H1 (cell line): ENCODE measurements around the gene ABHD14A. TPM values are rescaled to one million over a fixed set of nuclear protein-coding genes. Genes with fewer than 3 reads are reported as not detected.

ENCODE experiments used
- CTCF ChIA-PET: fragments of 300-600 bp; sonication (Branson Sonifier 250); formaldehyde crosslinking; loops from one replicate; lab custom pipeline; 2021; ENCODE audit not compliant: partially characterized antibody; lab: Charles Lee
- POLR2A ChIA-PET: fragments of 300-600 bp; sonication (Branson Sonifier 250); formaldehyde crosslinking; loops from one replicate; lab custom pipeline; 2021; ENCODE audit warnings: inconsistent platforms; ENCODE audit not compliant: partially characterized antibody; lab: Charles Lee
- DNase-seq, 2 experiments: peaks; one replicate each; pipeline versions ENCODE4 v3.0.0 to v3.0.0-alpha.2; 2010 to 2022; ENCODE audit warnings: low spot score in 2 of 2, low read depth in 1 of 2, mixed read lengths in 1 of 2
- FAIRE-seq: peaks from 2 replicates; lab custom pipeline; 2011; peaks lifted over from hg19 to GRCh38; lab: Jason Lieb, UNC
- H2AFZ ChIP-seq: 2 replicates; pipeline ENCODE4 v1.8.1; 2012; ENCODE audit warnings: low read length, inconsistent platforms
- H2AK5ac ChIP-seq: 2 replicates; pipeline ENCODE4 v1.6.1; 2013; ENCODE audit warnings: low read depth, low read length
- H2BK120ac ChIP-seq: replicated peaks from 2 replicates; pipeline ENCODE3; 2013; ENCODE audit warnings: low read depth, low read length, inconsistent platforms
- H2BK12ac ChIP-seq: 2 replicates; pipeline ENCODE4 v1.6.1; 2013; ENCODE audit warnings: low read depth, low read length
- H2BK15ac ChIP-seq: 2 replicates; pipeline ENCODE4 v1.6.1; 2013; ENCODE audit warnings: low read length
- H2BK20ac ChIP-seq: 2 replicates; pipeline ENCODE4 v1.6.1; 2013; ENCODE audit warnings: low read length
- H2BK5ac ChIP-seq: 2 replicates; pipeline ENCODE4 v1.6.1; 2013; ENCODE audit warnings: low read depth, low read length
- H3K14ac ChIP-seq: 2 replicates; pipeline ENCODE4 v1.6.1; 2013; ENCODE audit warnings: inconsistent platforms; ENCODE audit not compliant: insufficient read length
- H3K18ac ChIP-seq: 2 replicates; pipeline ENCODE4 v1.6.1; 2013; ENCODE audit warnings: low read length; ENCODE audit errors: extremely low read depth
- H3K23ac ChIP-seq: 2 replicates; pipeline ENCODE4 v1.6.1; 2013; ENCODE audit warnings: inconsistent platforms; ENCODE audit not compliant: insufficient read length
- H3K23me2 ChIP-seq: 2 replicates; pipeline ENCODE4 v1.6.1; 2013; ENCODE audit warnings: low read depth, low read length
- H3K27ac ChIP-seq: 2 replicates; pipeline ENCODE4 v1.6.1; 2011; ENCODE audit warnings: low read depth, low read length, inconsistent platforms
- H3K27me3 ChIP-seq, 4 experiments: replicated peaks in 1 of 4; 1 replicate in 1 of 4; 2 replicates in 3 of 4; pipeline versions ENCODE4 v1.6.1 to v1.8.1; 2011 to 2013; ENCODE audit warnings: low read length in 3 of 4, mild to moderate bottlenecking in 3 of 4, inconsistent platforms in 2 of 4, mixed read lengths in 2 of 4, moderate library complexity in 1 of 4; ENCODE audit not compliant: control insufficient read depth in 3 of 4, insufficient read depth in 3 of 4; ENCODE audit errors: extremely low read depth in 1 of 4
- H3K36me3 ChIP-seq, 4 experiments: 2 replicates each; pipeline versions ENCODE4 v1.6.1 to v1.8.1; 2011 to 2013; ENCODE audit warnings: mild to moderate bottlenecking in 4 of 4, low read length in 3 of 4, moderate library complexity in 2 of 4, control low read depth in 1 of 4, inconsistent platforms in 1 of 4; ENCODE audit not compliant: insufficient read depth in 4 of 4, control insufficient read depth in 2 of 4
- H3K4ac ChIP-seq: replicated peaks from 2 replicates; pipeline ENCODE3; 2013; ENCODE audit warnings: low read length, low read depth, mixed read lengths, inconsistent platforms; ENCODE audit not compliant: insufficient read length
- H3K4me1 ChIP-seq, 4 experiments: replicated peaks in 1 of 4; 1 replicate in 1 of 4; 2 replicates in 3 of 4; pipeline versions ENCODE4 v1.6.1 to v1.8.1; 2011 to 2013; ENCODE audit warnings: low read length in 3 of 4, inconsistent platforms in 2 of 4, mixed read lengths in 1 of 4; ENCODE audit not compliant: insufficient read depth in 4 of 4, control insufficient read depth in 3 of 4
- H3K4me2 ChIP-seq, 2 experiments: 2 replicates each; pipeline versions ENCODE4 v1.6.1 to v1.8.1; 2011 to 2013; ENCODE audit warnings: low read depth in 2 of 2, low read length in 2 of 2, control low read depth in 1 of 2, inconsistent platforms in 1 of 2, mild to moderate bottlenecking in 1 of 2; ENCODE audit not compliant: insufficient read depth in 1 of 2
- H3K4me3 ChIP-seq, 4 experiments: fragments of 200-600, 300-600 bp in 1 of 4; sonication (generic), shearing (Covaris generic), sonication (Bioruptor Twin) in 1 of 4; 2 replicates each; pipeline versions ENCODE4 v1.5.1 to v1.8.1; 2011 to 2016; ENCODE audit warnings: low read length in 4 of 4, low read depth in 3 of 4, control low read depth in 2 of 4, inconsistent platforms in 2 of 4, mild to moderate bottlenecking in 2 of 4, mixed read lengths in 1 of 4, moderate library complexity in 1 of 4; ENCODE audit not compliant: insufficient read depth in 2 of 4; ENCODE audit errors: extremely low read depth in 1 of 4
- H3K56ac ChIP-seq: replicated peaks from 2 replicates; pipeline ENCODE3; 2013; ENCODE audit warnings: low read depth, mild to moderate bottlenecking, mixed read lengths, low read length, inconsistent platforms; ENCODE audit not compliant: insufficient read length
- H3K79me1 ChIP-seq: 2 replicates; pipeline ENCODE4 v1.6.1; 2013; ENCODE audit warnings: low read depth, low read length, control low read depth
- H3K79me2 ChIP-seq, 2 experiments: 2 replicates each; pipeline versions ENCODE4 v1.6.1 to v1.8.1; 2012 to 2013; ENCODE audit warnings: low read length in 2 of 2, mild to moderate bottlenecking in 2 of 2, inconsistent platforms in 1 of 2; ENCODE audit not compliant: insufficient read depth in 2 of 2, control insufficient read depth in 1 of 2
- H3K9ac ChIP-seq, 4 experiments: replicated peaks in 1 of 4; 1 replicate in 1 of 4; 2 replicates in 3 of 4; pipeline versions ENCODE4 v1.6.1 to v1.8.1; 2011 to 2013; ENCODE audit warnings: low read depth in 3 of 4, low read length in 3 of 4, control low read depth in 2 of 4, mild to moderate bottlenecking in 2 of 4, moderate library complexity in 2 of 4, inconsistent platforms in 1 of 4; ENCODE audit errors: extremely low read depth in 1 of 4
- H3K9me3 ChIP-seq, 2 experiments: 2 replicates each; pipeline versions ENCODE4 v1.6.1 to v1.8.1; 2012 to 2013; ENCODE audit warnings: mild to moderate bottlenecking in 2 of 2, moderate library complexity in 2 of 2, control low read depth in 1 of 2, inconsistent platforms in 1 of 2, low read depth in 1 of 2, low read length in 1 of 2, mixed read lengths in 1 of 2; ENCODE audit not compliant: insufficient read depth in 2 of 2
- H4K20me1 ChIP-seq, 2 experiments: replicated peaks in 1 of 2; 2 replicates each; pipeline versions ENCODE3 to v1.8.1; 2011 to 2013; ENCODE audit warnings: inconsistent platforms in 2 of 2, low read length in 2 of 2, mild to moderate bottlenecking in 1 of 2; ENCODE audit not compliant: insufficient read depth in 2 of 2, control insufficient read depth in 1 of 2
- H4K5ac ChIP-seq: 2 replicates; pipeline ENCODE4 v1.6.1; 2013; ENCODE audit warnings: low read length, low read depth, mixed read lengths, inconsistent platforms; ENCODE audit not compliant: insufficient read length
- H4K8ac ChIP-seq: 2 replicates; pipeline ENCODE4 v1.8.0; 2013; ENCODE audit warnings: mild to moderate bottlenecking, moderate library complexity, low read length, inconsistent platforms; ENCODE audit not compliant: insufficient read depth; ENCODE audit errors: extremely low read depth
- H4K91ac ChIP-seq: replicated peaks from 2 replicates; pipeline ENCODE3; 2013; ENCODE audit warnings: low read length, mixed read lengths, inconsistent platforms; ENCODE audit not compliant: insufficient read length
- CBX5 ChIP-seq: fragments of 300-800, 300-1000 bp; sonication (generic); IDR thresholded peaks from 2 replicates; pipeline ENCODE4 v1.7.1; 2016; ENCODE audit warnings: antibody characterized with exemption, low read length, low read depth
- CBX8 ChIP-seq: fragments of 300-800, 300-1000 bp; sonication (generic); IDR thresholded peaks from 2 replicates; pipeline ENCODE4 v1.7.1; 2016; ENCODE audit warnings: low read depth, low read length, borderline replicate concordance
- KDM1A ChIP-seq: fragments of 200-600, 300-600 bp; sonication (generic); IDR thresholded peaks from 2 replicates; pipeline ENCODE4 v1.7.1; 2016; ENCODE audit warnings: mild to moderate bottlenecking, low read length, borderline replicate concordance
- POLR2A ChIP-seq, 2 experiments: IDR thresholded peaks; 1 replicate in 1 of 2; 2 replicates in 1 of 2; pipeline ENCODE4 v1.6.1; 2011; ENCODE audit warnings: low read depth in 2 of 2, low read length in 2 of 2, mild to moderate bottlenecking in 2 of 2; ENCODE audit errors: control extremely low read depth in 1 of 2
- SIRT6 ChIP-seq: IDR thresholded peaks from one replicate; pipeline ENCODE4 v1.7.1; 2012; ENCODE audit warnings: low read length, inconsistent platforms
- SIX5 ChIP-seq: IDR thresholded peaks from 2 replicates; pipeline ENCODE4 v1.6.1; 2011; ENCODE audit warnings: mild to moderate bottlenecking, low read depth, low read length
- SP2 ChIP-seq: IDR thresholded peaks from 2 replicates; pipeline ENCODE4 v1.6.1; 2012; ENCODE audit warnings: mild to moderate bottlenecking, low read length, inconsistent platforms
- YY1 ChIP-seq: IDR thresholded peaks from 2 replicates; pipeline ENCODE4 v1.6.1; 2011; ENCODE audit warnings: low read depth, mild to moderate bottlenecking, low read length
- WGBS, 2 experiments: shearing (Covaris generic) in 1 of 2; methylation state at CpG; one replicate each; pipeline versions ENCODE4 v1.1.6 to v1.1.7; 2013 to 2015; ENCODE audit warnings: low lambda C conversion rate in 2 of 2, mixed read lengths in 2 of 2, inconsistent platforms in 1 of 2, low coverage in 1 of 2, missing lambda C conversion rate in 1 of 2; ENCODE audit not compliant: insufficient replicate concordance in 2 of 2, insufficient coverage in 1 of 2, insufficient read length in 1 of 2; ENCODE audit errors: extremely low coverage in 1 of 2, missing lambda C conversion rate in 1 of 2; 5-methylcytosine and 5-hydroxymethylcytosine counted together
- polyA plus RNA-seq, 7 experiments: library from polyadenylated mRNA; depleted of rRNA in 3 of 7; stranded (reverse) in 5 of 7; unstranded in 2 of 7; fragments of >200 nt in 5 of 7; fragments of 200-250 nt in 2 of 7; gene quantifications; 1 replicate in 5 of 7; 2 replicates in 1 of 7; 4 replicates in 1 of 7; pipeline versions ENCODE4 v1.2.1 to v1.2.3, GENCODE V29; 2011 to 2013; ENCODE audit warnings: missing spikeins in 2 of 7, mixed read lengths in 2 of 7
- total RNA-seq: library from RNA; stranded (reverse); fragmentation: NEBNext Ultra II Directional; extraction: Animal tissue kit (Norgen Biotek cat#: 25700); gene quantifications from 2 replicates; pipeline ENCODE4 v1.2.1, GENCODE V29; 2021

The ABHD14A gene
- total and polyA plus RNA-seq, 2 of the 8 experiments (the other 6 are each of a cell fraction or from before 2014, with no cell fraction given) = 4.6 to 9.8 TPM

- CTCF ChIA-PET = interaction anchor here (1.1 to 2.6 kb wide), 2 partner anchors 36 to 142 kb away, joined by 3 to 12 read pairs; partner anchors contain the start of genes PARP3 and RRP9
- Histone ChIP-seq H2BK15ac (no peak overlapping the region), H4K5ac (no peak overlapping the region), H3K9ac (no peak overlapping the region), H2BK5ac (no peak overlapping the region), H3K4me1 (peaks cover 6 to 28% (median 19%) of the 10 kb centered on the region in 4 experiments), H3K23me2 (peaks cover 17% of the 10 kb centered on the region), H3K36me3 (no peaks in the 10 kb centered on the region), H3K14ac (no peak overlapping the region), H2AK5ac (no peak overlapping the region), H3K56ac (no peak overlapping the region), H2BK12ac (no peak overlapping the region), H3K27me3 (peaks cover 2 to 32% (median 24%) of the 10 kb centered on the region in 4 experiments; a peak in 6 of 7 replicates), H3K23ac (no peak overlapping the region), H2BK120ac (no peak overlapping the region), H3K79me2 (no peaks in the 10 kb centered on the region), H3K4me3 (no peak overlapping the region), H3K27ac (no peak overlapping the region), H4K8ac (peak overlapping the region; percentile 26; the same call in 1 of the 2 replicates), H3K79me1 (peaks cover 10% of the 10 kb centered on the region), H4K20me1 (peaks cover 0 to 6% of the 10 kb centered on the region in 2 experiments), H3K4ac (no peak overlapping the region), H3K9me3 (no peaks in the 10 kb centered on the region; a peak in 1 of 4 replicates), H4K91ac (no peak overlapping the region), H3K4me2 (no peak overlapping the region), H2AFZ (no peak overlapping the region), H3K18ac (no peak overlapping the region), H2BK20ac (no peak overlapping the region)
- DNase-seq (no peak), FAIRE-seq (no peak)
- 79% methylated on average over 4 of the region's 4 CpGs; no CpG with 5 or more reads in 1 of the 2 experiments for WGBS, 2 experiments
- POLR2A ChIA-PET = interaction anchor here (25.9 to 29.3 kb wide), 2 partner anchors 6 to 7 kb away, joined by 923 read pairs; partner anchors contain the start of genes ABHD14A, ABHD14B, ACY1 and PCBP4
- TF ChIP-seq YY1 (no peak), SIX5 (no peak), SIRT6 (no peak), CBX8 (no peak), CBX5 (no peak), POLR2A (IDR thresholded peaks at IDR 0.05; ENCODE audit: control extremely low read depth in 1 of 2, low read depth in 2 of 2, low read length in 2 of 2) (no peak), KDM1A (no peak), SP2 (no peak)
Observed at GRCh38 chr3:51978143-51978502, 3.3 kb downstream of the ABHD14A start.
